MG63 (cell line): ENCODE results near the gene THBS1. TPM values are rescaled to one million over a fixed set of nuclear protein-coding genes. Genes with fewer than 3 reads are reported as not detected.

Experiments
- DNase-seq: peaks from one replicate; pipeline ENCODE4 v3.0.0-alpha.2; 2020
- H3K27me3 ChIP-seq: fragments of 250-450 bp; sonication (Bioruptor Pico); 2 replicates; pipeline ENCODE4 v1.5.1; 2020; ENCODE audit warnings: mild to moderate bottlenecking, moderate library complexity
- H3K36me3 ChIP-seq: fragments of 250-450 bp; sonication (Bioruptor Pico); 2 replicates; pipeline ENCODE4 v1.5.1; 2020; ENCODE audit warnings: mild to moderate bottlenecking, moderate library complexity
- H3K4me3 ChIP-seq: fragments of 250-450 bp; sonication (Bioruptor Pico); 2 replicates; pipeline ENCODE4 v1.5.1; 2020; ENCODE audit warnings: mild to moderate bottlenecking, moderate library complexity
- H3K9me3 ChIP-seq: fragments of 250-450 bp; sonication (Bioruptor Pico); 2 replicates; pipeline ENCODE4 v1.5.1; 2020; ENCODE audit warnings: mild to moderate bottlenecking, moderate library complexity
- total RNA-seq: library from RNA; depleted of rRNA; stranded (reverse); fragments of >200 nt; shearing (Covaris generic); gene quantifications from 2 replicates; pipeline ENCODE4 v1.2.3, GENCODE V29; 2014; ENCODE audit warnings: low replicate concordance

Gene THBS1
- total RNA-seq, 1 experiment from 2014 or later, result 335 TPM

DNA sequence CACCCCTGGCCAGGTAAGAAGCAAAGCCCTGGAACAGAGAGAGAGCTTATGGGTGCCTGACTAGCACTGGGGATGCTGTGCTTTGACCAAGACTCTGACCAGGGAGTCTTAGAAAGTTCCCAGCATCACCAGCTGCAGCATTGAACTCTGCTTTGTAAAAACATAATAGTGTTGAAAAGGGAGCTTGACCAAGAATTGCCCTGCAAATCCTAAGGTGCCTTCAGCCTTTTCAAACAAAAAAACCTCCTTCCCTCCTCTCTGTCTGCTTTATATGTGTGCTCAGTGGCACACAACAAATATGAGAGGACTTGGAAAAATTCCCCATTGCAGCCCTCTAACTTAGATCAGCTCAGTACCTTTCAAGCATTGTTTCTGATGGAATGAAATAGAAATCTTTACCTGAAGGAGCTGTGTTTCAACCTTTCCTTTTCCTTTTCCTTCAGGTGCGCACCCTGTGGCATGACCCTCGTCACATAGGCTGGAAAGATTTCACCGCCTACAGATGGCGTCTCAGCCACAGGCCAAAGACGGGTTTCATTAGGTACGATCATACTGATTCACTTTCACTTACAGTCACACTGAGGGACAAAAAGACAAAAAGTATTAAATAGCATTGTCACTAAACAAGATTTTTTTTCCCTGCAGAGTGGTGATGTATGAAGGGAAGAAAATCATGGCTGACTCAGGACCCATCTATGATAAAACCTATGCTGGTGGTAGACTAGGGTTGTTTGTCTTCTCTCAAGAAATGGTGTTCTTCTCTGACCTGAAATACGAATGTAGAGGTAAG lies 13.0 kb downstream of the THBS1 start:
- Histone ChIP-seq H3K4me3 (no peak overlapping the region), H3K27me3 (no peaks in the 10 kb centered on the region), H3K9me3 (no peaks in the 10 kb centered on the region), H3K36me3 (peaks cover 89% of the 10 kb centered on the region)
- DNase-seq, result no peak

DNA sequence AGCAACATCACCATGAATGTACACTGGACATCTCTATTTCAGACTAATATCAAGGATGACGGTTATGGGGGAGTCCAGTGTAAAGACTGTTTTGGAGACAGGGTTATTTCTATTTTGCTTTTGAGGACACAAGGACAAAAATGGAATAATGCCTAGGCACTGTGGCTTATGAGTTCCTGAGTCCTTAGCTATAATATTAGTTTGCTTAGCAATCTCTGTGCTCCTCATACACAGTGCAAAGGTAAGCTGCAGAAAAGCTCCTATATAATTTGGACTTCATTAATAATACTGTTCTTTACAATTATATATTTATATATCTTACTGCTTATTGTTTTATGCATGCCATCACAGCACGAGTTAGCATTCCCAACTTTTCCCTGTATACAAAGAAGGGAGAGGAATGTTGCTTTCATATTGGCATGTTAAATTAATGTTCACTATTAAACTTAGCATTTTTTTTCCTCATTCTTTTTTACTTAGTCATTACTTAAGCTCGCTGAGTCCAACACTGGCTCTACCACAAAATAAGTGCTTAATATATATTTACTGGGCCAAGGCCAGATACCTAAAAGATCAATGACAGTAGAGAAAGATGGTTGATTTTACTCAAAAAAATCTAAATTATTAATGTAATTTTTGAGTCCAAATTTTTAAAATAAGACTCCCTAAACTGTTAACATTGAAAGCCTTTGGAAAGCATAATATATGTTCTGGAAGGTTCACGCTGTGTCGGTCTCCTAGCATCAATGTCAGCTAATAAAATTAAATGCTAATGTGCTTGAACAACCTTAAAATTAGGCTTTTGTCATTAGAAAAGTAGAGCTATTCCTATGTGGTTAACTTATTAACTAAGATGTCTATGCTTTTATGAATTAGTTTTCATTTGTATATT lies 13.8 kb downstream of the THBS1 start:
- H3K9me3 ChIP-seq, result no peaks in the 10 kb centered on the region
- H3K36me3 ChIP-seq, result peaks cover 80% of the 10 kb centered on the region
- no peaks in the 10 kb centered on the region for H3K27me3 ChIP-seq
- DNase-seq, result no peak
- H3K4me3 ChIP-seq, result no peak overlapping the region

DNA sequence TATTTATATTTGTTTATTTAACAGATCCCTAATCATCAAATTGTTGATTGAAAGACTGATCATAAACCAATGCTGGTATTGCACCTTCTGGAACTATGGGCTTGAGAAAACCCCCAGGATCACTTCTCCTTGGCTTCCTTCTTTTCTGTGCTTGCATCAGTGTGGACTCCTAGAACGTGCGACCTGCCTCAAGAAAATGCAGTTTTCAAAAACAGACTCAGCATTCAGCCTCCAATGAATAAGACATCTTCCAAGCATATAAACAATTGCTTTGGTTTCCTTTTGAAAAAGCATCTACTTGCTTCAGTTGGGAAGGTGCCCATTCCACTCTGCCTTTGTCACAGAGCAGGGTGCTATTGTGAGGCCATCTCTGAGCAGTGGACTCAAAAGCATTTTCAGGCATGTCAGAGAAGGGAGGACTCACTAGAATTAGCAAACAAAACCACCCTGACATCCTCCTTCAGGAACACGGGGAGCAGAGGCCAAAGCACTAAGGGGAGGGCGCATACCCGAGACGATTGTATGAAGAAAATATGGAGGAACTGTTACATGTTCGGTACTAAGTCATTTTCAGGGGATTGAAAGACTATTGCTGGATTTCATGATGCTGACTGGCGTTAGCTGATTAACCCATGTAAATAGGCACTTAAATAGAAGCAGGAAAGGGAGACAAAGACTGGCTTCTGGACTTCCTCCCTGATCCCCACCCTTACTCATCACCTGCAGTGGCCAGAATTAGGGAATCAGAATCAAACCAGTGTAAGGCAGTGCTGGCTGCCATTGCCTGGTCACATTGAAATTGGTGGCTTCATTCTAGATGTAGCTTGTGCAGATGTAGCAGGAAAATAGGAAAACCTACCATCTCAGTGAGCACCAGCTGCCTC lies 14.7 kb downstream of the THBS1 start:
- no peaks in the 10 kb centered on the region for H3K9me3 ChIP-seq
- peaks cover 72% of the 10 kb centered on the region for H3K36me3 ChIP-seq
- no peak for DNase-seq
- H3K4me3 ChIP-seq, result no peak overlapping the region
- no peaks in the 10 kb centered on the region for H3K27me3 ChIP-seq

DNA sequence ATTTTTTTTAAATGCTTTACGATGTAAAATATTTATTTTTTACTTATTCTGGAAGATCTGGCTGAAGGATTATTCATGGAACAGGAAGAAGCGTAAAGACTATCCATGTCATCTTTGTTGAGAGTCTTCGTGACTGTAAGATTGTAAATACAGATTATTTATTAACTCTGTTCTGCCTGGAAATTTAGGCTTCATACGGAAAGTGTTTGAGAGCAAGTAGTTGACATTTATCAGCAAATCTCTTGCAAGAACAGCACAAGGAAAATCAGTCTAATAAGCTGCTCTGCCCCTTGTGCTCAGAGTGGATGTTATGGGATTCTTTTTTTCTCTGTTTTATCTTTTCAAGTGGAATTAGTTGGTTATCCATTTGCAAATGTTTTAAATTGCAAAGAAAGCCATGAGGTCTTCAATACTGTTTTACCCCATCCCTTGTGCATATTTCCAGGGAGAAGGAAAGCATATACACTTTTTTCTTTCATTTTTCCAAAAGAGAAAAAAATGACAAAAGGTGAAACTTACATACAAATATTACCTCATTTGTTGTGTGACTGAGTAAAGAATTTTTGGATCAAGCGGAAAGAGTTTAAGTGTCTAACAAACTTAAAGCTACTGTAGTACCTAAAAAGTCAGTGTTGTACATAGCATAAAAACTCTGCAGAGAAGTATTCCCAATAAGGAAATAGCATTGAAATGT lies 15.6 kb downstream of the THBS1 start:
- no peak for DNase-seq
- no peak overlapping the region for H3K4me3 ChIP-seq
- peaks cover 62% of the 10 kb centered on the region for H3K36me3 ChIP-seq
- H3K9me3 ChIP-seq, result no peaks in the 10 kb centered on the region
- no peaks in the 10 kb centered on the region for H3K27me3 ChIP-seq

DNA sequence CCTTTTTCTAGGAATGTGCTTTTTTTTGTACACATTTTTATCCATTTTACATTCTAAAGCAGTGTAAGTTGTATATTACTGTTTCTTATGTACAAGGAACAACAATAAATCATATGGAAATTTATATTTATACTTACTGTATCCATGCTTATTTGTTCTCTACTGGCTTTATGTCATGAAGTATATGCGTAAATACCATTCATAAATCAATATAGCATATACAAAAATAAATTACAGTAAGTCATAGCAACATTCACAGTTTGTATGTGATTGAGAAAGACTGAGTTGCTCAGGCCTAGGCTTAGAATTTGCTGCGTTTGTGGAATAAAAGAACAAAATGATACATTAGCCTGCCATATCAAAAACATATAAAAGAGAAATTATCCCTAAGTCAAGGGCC lies 16.5 kb downstream of the THBS1 start:
- Histone ChIP-seq H3K4me3 (no peak overlapping the region), H3K36me3 (peaks cover 56% of the 10 kb centered on the region), H3K9me3 (no peaks in the 10 kb centered on the region), H3K27me3 (no peaks in the 10 kb centered on the region)
- DNase-seq, result no peak

DNA sequence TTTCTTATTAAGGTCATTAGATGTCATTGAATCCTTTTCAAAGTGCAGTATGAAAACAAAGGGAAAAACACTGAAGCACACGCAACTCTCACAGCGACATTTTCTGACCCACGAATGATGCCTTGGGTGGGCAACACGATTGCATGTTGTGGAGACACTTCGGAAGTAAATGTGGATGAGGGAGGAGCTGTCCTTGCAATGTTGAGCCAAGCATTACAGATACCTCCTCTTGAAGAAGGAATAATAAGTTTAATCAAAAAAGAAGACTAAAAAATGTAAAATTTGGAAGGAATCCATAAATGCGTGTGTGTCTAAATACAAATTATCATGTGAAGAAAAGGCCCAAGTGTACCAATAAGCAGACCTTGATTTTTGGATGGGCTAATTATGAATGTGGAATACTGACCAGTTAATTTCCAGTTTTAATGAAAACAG lies 16.9 kb downstream of the THBS1 start:
- no peak overlapping the region for H3K4me3 ChIP-seq
- H3K27me3 ChIP-seq, result no peaks in the 10 kb centered on the region
- no peak for DNase-seq
- H3K36me3 ChIP-seq, result peaks cover 52% of the 10 kb centered on the region
- no peaks in the 10 kb centered on the region for H3K9me3 ChIP-seq

DNA sequence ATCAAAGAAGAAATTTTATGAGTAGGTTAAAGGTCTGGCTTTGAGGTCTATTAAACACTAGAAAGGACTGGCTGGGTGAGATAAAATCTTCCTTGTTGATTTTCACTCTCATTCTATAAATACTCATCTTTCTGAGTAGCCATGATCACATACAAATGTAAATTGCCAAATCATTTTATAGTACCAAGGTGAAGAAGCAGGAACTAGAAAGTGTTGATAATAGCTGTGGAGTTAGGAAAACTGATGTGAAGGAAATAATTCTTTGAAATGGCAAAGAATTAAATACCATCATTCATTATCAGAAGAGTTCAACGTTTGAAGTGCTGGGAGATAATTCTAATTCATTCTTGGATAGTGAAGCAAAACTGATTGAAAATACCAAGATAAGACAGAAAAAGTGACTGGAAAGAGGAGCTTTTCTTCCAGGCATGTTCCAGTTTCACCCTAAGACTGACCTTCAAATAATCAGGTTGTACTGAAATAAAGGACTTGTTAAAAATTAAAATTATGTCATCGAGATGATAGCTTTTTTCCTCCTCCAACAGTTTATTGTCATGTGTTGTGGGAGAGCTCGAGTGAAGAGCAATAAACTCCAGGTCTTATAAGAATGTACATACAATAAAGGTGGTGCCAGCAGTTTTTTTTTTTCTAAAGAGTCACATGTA lies 17.4 kb downstream of the THBS1 start:
- H3K27me3 ChIP-seq, result no peaks in the 10 kb centered on the region
- H3K36me3 ChIP-seq, result peaks cover 46% of the 10 kb centered on the region
- no peaks in the 10 kb centered on the region for H3K9me3 ChIP-seq
- no peak for DNase-seq
- H3K4me3 ChIP-seq, result no peak overlapping the region

DNA sequence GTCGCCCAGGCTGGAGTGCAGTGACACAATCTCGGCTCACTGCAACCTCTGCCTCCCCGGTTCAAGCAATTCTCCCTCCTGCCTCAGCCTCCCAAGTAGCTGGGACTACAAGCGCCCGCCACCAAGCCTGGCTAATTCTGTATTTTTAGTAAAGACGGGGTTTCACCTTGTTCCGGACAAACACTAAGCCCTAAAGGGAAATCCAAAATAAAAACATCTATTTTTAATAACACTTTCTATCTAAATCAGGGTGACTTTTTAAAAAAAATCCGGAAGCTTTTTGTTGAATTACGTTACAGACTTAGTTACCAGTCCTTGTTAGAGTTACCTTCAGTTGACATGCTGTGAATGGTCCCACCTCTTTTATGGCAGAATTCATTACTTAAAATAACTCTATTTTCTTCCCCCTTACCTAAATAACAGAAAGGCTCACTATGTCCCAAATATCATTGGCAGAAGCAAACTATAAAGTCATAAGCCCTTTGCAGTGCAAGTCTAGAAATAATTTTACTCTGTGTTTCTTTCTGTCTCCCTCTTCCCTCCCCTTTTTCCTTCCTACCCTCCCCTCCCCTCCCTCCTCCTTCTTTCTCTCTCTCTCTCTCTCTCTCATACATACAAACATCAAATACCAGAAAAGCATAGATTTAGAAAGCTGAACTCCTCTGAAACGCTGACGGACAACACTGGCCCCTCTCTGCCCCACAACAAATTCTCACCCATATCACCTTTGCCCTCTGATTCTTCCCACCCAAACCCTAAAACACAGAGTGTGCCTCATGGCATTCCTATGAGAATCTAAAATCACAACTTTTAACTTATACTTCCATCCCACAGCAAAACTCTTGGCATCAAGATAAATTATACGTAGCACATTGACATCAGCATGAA lies 18.3 kb downstream of the THBS1 start:
- H3K4me3 ChIP-seq, result no peak overlapping the region
- H3K36me3 ChIP-seq, result peaks cover 37% of the 10 kb centered on the region

DNA sequence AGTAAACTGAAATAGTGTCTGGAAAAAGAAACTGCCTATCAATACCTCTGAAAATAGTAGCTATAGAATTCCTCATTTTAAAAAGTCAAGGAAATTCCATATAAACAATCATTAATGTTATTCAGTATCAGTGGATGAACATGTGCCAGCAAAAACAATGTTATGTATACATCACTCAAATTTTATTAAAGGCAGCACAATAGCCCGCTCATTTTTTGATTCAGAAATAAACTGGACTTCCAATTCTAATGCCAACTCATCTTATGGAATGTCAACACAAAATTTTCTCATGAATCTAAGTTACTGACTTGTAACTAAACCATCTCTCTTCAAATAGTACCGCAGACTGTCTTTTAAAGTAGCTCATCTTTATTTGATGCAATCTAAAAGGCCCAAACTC lies 19.0 kb downstream of the THBS1 start:
- no peak for DNase-seq
- H3K36me3 ChIP-seq, result peaks cover 30% of the 10 kb centered on the region
- H3K27me3 ChIP-seq, result no peaks in the 10 kb centered on the region
- H3K4me3 ChIP-seq, result no peak overlapping the region
- H3K9me3 ChIP-seq, result no peaks in the 10 kb centered on the region

More for the DNA sequence above, 18.3 kb downstream of the THBS1 start:
- H3K27me3 ChIP-seq, result no peaks in the 10 kb centered on the region
- no peak for DNase-seq
- H3K9me3 ChIP-seq, result no peaks in the 10 kb centered on the region

DNA sequence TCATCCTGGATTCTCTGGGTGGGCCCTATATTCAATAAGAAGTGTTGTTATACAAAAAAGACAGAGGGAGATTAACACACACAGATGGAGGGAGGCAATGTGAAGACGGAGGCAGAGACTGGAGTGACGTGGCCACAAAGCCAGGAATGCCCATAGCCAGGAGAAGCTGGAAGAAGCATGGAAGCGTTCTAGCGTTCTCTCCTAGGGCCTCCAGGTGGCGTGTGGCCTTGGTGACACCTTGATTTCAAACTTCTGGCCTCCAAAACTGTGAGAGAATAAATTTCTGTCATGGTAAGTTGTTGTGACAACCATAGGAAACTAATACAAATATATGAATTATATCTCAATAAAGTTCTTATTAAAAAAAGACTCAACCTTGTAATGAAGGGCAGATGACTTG lies 21.3 kb downstream of the THBS1 start:
- no peak overlapping the region for H3K4me3 ChIP-seq

DNA sequence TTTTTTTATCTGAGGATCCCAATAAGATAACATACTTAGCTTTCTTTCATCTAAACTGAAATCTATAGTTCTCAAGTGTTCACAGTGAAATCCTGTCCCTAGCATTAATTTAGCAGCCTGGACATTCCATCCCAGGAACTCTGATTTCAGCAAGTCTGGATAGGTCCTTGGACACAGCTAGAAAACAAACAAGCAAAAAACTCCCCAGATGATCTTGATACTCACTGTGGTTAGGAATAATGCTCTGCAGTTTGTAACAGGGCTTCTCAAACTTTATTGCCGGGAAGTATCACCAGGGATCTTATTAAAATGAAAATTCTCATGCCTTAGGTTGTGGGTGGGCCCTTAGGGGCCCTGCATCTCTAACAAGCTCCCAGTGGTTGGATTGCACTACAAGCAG lies 24.3 kb downstream of the THBS1 start:
- no peaks in the 10 kb centered on the region for H3K36me3 ChIP-seq
- DNase-seq, result no peak
- peaks cover 10% of the 10 kb centered on the region; the same call in 1 of the 2 replicates for H3K9me3 ChIP-seq
- no peak overlapping the region for H3K4me3 ChIP-seq
- H3K27me3 ChIP-seq, result no peaks in the 10 kb centered on the region

More for the DNA sequence above, 21.3 kb downstream of the THBS1 start:
- DNase-seq, result no peak
- H3K36me3 ChIP-seq, result peaks cover 9% of the 10 kb centered on the region
- H3K9me3 ChIP-seq, result no peaks in the 10 kb centered on the region
- H3K27me3 ChIP-seq, result no peaks in the 10 kb centered on the region

DNA sequence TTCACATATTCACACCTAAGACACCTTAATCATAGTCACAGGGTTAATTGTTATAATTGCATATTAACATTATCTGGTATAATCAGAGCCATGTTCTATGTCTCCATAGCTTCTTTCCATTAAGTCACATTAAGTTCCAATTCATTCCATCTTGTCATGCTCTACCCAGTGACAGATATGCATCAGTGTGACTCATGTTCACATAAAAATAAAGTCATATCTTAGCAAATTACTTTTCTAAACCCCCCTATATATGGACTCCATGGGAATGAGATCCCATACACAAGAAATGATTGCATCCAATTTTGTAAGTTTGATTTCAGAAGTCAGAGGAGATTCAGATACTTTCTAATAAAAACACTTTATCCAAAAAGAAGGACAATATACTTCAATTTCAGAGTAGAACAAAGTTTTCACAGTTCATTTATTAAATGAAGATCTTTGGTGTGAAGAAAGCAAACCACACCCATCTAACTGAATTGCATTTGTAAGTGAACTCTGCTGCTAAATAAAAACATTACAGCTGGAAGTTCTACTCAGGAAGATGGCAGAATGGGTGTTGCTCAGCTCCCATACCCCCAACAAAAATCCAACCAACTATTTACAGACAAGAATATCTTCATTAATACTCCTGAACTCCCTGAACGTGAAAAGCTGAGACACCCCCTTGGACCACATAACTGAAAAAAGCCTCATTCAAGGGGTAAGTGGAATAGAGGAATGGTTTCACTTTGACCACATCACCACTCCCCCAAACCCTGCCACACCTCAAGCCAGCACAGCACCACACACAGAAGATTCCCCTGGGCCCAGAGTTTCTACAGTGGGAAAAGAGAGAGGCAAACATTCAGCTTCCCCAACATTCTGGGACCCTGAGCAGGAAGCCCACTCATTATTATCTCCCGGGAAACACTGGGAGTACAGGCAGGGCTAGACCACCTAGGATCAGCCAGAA lies 27.6 kb downstream of the THBS1 start:
- Histone ChIP-seq H3K27me3 (no peaks in the 10 kb centered on the region), H3K9me3 (peaks cover 27% of the 10 kb centered on the region), H3K4me3 (no peak overlapping the region), H3K36me3 (no peaks in the 10 kb centered on the region)
- DNase-seq, result no peak

DNA sequence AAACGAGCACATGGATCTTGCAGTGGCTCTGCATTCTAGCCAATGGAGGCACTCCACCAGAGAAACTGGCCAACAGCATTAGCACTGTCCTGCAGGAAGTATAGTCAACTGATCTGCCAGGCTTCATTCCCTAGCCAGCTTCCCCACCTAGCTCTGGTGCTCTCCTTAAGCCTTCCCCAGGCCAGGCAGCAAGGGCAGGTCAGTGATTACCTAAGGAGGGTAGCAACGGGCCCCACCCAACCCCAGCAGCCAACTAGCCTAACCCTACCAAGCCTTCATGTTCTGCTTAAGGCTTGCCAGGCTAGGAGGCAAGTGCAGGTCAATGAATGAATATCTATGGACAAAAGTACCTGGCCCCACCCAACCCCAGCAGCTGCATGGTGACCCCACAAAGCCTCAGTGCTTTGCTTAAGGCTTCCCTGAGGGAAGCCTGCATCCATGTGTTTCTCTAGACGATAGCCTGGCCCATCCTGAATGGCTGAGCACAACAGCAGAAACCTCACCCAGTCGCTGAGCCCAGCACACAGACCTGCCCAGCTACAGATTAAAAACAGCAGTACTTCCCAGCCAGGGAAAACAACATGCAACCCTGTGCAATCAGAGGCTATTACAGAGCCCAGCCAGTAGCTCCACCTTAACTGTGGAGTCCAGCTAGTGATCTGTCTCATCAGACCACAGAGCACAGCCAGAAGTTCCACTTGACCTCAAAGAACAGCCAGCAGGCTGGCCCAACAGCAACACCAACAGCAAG lies 28.5 kb downstream of the THBS1 start:
- Histone ChIP-seq H3K4me3 (no peak overlapping the region), H3K36me3 (no peaks in the 10 kb centered on the region), H3K9me3 (peaks cover 32% of the 10 kb centered on the region), H3K27me3 (no peaks in the 10 kb centered on the region)
- no peak for DNase-seq
